ENCODE measurements around the gene MBNL2. TPM values are rescaled to one million over a fixed set of nuclear protein-coding genes. Genes with fewer than 3 reads are reported as not detected.
A peak's percentile ranks its signal among the peaks of the same experiment; 100 is the strongest.

The MBNL2 gene
- total RNA-seq, 1 experiment from 2014 or later = 0.85 TPM

DNA sequence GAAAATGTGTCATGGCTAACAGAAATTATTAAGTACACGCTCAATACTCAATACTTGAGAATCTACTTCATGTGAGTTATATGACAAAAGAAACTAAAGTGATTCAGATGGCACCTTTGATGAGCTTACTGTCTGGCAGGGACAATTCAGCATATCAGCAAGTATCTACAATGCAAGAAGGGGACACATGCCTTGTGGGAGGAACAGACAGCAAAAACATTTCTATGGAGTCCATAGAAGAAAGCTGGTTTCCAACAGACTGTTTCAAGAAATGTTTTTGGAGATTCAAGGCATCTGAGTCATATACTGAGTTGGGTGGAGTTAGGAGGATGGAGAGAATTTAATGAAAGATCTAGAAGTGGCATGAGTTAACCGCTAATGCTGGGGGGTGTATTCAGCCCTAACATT lies 54.7 kb downstream of the MBNL2 start (continued):
- TF ChIP-seq RELA (CRISPR knock-in tag; IDR thresholded peaks at IDR 0.05; ENCODE audit: borderline replicate concordance) (no peak), TP53 (CRISPR knock-in tag; IDR thresholded peaks at IDR 0.05) (no peak), SP1 (CRISPR knock-in tag; conservative IDR thresholded peaks at IDR 0.05) (no peak), NFATC4 (CRISPR knock-in tag; IDR thresholded peaks at IDR 0.05) (no peak), JUN (CRISPR knock-in tag; IDR thresholded peaks at IDR 0.05) (no peak), CBFB (CRISPR knock-in tag; IDR thresholded peaks at IDR 0.05; ENCODE audit: low read depth) (no peak), RORB (CRISPR knock-in tag; IDR thresholded peaks at IDR 0.05) (no peak)
- TF ChIP-seq, protein P1, sequence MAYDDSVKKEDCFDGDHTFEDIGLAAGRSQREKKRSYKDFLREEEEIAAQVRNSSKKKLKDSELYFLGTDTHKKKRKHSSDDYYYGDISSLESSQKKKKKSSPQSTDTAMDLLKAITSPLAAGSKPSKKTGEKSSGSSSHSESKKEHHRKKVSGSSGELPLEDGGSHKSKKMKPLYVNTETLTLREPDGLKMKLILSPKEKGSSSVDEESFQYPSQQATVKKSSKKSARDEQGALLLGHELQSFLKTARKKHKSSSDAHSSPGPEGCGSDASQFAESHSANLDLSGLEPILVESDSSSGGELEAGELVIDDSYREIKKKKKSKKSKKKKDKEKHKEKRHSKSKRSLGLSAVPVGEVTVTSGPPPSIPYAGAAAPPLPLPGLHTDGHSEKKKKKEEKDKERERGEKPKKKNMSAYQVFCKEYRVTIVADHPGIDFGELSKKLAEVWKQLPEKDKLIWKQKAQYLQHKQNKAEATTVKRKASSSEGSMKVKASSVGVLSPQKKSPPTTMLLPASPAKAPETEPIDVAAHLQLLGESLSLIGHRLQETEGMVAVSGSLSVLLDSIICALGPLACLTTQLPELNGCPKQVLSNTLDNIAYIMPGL (CRISPR knock-in tag; IDR thresholded peaks at IDR 0.05) = no peak

DNA sequence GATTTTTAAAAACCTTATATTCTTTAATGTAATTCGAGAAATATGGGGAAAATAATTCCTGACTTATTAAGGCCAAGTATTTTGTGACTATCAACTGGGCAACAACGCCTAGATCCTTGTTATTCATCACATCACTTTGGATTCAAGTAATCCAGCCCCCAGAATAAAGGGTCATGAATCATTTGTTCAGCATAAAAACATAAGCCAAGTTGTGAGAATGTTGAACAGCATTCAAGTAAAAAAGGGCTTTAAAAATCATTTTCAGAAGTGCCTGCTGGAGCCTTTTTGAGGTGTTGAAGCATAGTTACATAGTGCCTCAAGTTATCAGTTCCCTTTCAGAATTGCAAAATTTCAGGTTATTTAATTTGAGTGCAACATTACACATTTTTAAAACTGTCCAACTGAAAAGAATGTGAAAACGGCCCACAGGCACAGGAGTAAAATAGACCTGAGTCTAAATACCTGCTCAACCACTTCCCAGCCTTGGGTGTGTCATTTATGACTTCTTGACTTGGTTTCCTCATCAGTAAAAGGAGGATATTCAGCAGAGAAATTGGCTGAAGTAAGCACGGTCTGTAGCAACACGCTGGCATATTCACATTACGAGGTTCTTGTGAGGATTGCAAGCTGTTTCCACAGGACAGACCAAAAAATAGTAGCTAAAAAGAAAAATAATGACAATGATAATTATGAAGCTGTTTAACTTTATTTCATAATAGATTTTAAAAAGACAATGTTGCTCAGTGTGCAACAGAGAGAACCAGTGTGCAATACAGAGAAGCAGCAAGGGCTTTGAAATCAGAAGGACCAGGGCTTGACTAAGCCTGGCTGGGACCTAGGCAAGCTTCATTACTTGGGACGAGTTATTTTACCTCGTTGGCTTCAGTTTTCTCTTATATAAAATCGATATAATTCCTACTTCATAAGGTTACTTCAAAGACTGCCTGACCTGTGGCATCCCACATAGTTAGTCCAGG lies 56.6 kb downstream of the MBNL2 start:
- TF ChIP-seq TEAD4 (CRISPR knock-in tag; IDR thresholded peaks at IDR 0.05) = no peak
- no peak for TF ChIP-seq ETV6 (CRISPR knock-in tag; IDR thresholded peaks at IDR 0.05)
- no peak for TF ChIP-seq JUN (CRISPR knock-in tag; IDR thresholded peaks at IDR 0.05)
- TF ChIP-seq ZNF121 (CRISPR knock-in tag; IDR thresholded peaks at IDR 0.05) = no peak
- TF ChIP-seq, protein P2, sequence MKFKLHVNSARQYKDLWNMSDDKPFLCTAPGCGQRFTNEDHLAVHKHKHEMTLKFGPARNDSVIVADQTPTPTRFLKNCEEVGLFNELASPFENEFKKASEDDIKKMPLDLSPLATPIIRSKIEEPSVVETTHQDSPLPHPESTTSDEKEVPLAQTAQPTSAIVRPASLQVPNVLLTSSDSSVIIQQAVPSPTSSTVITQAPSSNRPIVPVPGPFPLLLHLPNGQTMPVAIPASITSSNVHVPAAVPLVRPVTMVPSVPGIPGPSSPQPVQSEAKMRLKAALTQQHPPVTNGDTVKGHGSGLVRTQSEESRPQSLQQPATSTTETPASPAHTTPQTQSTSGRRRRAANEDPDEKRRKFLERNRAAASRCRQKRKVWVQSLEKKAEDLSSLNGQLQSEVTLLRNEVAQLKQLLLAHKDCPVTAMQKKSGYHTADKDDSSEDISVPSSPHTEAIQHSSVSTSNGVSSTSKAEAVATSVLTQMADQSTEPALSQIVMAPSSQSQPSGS (CRISPR knock-in tag; IDR thresholded peaks at IDR 0.05; ENCODE audit: borderline replicate concordance, low read depth) = no peak
- TF ChIP-seq OVOL2 (CRISPR knock-in tag; IDR thresholded peaks at IDR 0.05; ENCODE audit: borderline replicate concordance) = no peak
- no peak for TF ChIP-seq KAT7 (CRISPR knock-in tag; IDR thresholded peaks at IDR 0.05; ENCODE audit: borderline replicate concordance)
- TF ChIP-seq MXD4 (CRISPR knock-in tag; IDR thresholded peaks at IDR 0.05; ENCODE audit: borderline replicate concordance) = no peak
- TF ChIP-seq GRHL2 (CRISPR knock-in tag; IDR thresholded peaks at IDR 0.05; ENCODE audit: insufficient replicate concordance, severe bottlenecking) = no peak
- TF ChIP-seq RELA (CRISPR knock-in tag; IDR thresholded peaks at IDR 0.05; ENCODE audit: borderline replicate concordance) = no peak
- no peak for TF ChIP-seq PRRX2 (CRISPR knock-in tag; IDR thresholded peaks at IDR 0.05)
- ATAC-seq (no peak), DNase-seq (ENCODE audit: low spot score) (no peak)
- Mint-ChIP-seq H3K27ac (no peak overlapping the region), H3K4me3 (no peak overlapping the region), H3K4me1 (peaks cover 5% of the 10 kb centered on the region; the same call in 1 of the 2 replicates), H3K27me3 (ENCODE audit: low read depth) (no peaks in the 10 kb centered on the region), H3K9me3 (no peaks in the 10 kb centered on the region), H3K36me3 (no peaks in the 10 kb centered on the region)
- CTCF ChIA-PET = no interaction called here
- POLR2A ChIA-PET = no interaction called here

DNA sequence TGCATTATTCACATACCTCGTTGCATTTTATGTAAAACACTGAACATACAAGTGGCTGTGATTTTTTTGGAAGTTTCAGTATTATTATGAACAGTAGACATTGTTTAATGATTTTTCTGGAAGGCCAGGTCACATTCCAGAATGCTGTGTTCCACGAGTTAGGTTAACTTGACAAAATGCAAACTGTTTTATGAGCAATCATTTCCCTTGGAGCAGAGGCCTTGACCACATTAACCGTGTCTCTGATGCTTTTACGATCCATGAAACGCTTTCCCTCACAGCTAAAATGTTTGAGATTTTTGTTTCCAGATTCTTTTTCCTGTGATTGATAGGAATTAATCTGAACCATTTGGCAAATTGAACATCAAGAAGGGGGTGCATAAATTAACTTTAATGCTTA lies 57.8 kb downstream of the MBNL2 start:
- Mint-ChIP-seq H3K27me3 (ENCODE audit: low read depth) (no peaks in the 10 kb centered on the region), H3K27ac (no peak overlapping the region), H3K4me3 (no peak overlapping the region), H3K9me3 (no peaks in the 10 kb centered on the region), H3K4me1 (peaks cover 5% of the 10 kb centered on the region; the same call in 1 of the 2 replicates), H3K36me3 (no peaks in the 10 kb centered on the region)
- DNase-seq (ENCODE audit: low spot score) (no peak), ATAC-seq (no peak)
- CTCF ChIA-PET = no interaction called here
- TF ChIP-seq MYBL2 (CRISPR knock-in tag; IDR thresholded peaks at IDR 0.05) = no peak
- POLR2A ChIA-PET = no interaction called here

DNA sequence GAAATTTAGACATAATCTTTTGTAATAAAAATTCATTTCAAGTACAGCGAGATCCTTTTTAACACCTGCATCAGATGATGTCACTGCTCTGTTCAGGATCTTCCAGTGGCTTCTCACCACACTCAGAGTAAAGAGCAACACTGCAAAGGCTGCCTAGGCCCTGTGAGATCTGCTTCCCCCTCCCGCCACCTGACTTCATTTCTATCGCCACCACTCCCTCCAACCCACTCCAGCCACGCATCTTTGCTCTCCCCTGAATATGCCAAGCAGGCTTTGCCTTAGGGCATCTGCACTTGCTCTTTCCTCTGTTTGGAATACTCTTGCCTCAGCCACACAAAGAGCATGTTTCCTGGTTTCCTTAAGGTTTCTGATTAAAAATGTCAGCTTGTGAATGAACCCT lies 58.3 kb downstream of the MBNL2 start:
- no peak overlapping the region for H3K27ac Mint-ChIP-seq
- no peak overlapping the region for H3K4me3 Mint-ChIP-seq
- ChIA-PET CTCF (no interaction called here), POLR2A (no interaction called here)
- no peaks in the 10 kb centered on the region for H3K27me3 Mint-ChIP-seq (ENCODE audit: low read depth)
- H3K4me1 Mint-ChIP-seq = peaks cover 5% of the 10 kb centered on the region; the same call in 1 of the 2 replicates
- ATAC-seq (peak; percentile 62), DNase-seq (ENCODE audit: low spot score) (no peak)
- H3K9me3 Mint-ChIP-seq = no peaks in the 10 kb centered on the region
- H3K36me3 Mint-ChIP-seq = no peaks in the 10 kb centered on the region
- TF ChIP-seq SMAD3 (CRISPR knock-in tag; IDR thresholded peaks at IDR 0.05; ENCODE audit: borderline replicate concordance) (no peak), KAT7 (CRISPR knock-in tag; IDR thresholded peaks at IDR 0.05; ENCODE audit: borderline replicate concordance) (no peak), NR1H2 (CRISPR knock-in tag; IDR thresholded peaks at IDR 0.05) (no peak), SMAD4 (CRISPR knock-in tag; IDR thresholded peaks at IDR 0.05) (no peak)
- TF ChIP-seq, protein P1 (CRISPR knock-in tag; IDR thresholded peaks at IDR 0.05) = no peak
- TF ChIP-seq, protein P3, sequence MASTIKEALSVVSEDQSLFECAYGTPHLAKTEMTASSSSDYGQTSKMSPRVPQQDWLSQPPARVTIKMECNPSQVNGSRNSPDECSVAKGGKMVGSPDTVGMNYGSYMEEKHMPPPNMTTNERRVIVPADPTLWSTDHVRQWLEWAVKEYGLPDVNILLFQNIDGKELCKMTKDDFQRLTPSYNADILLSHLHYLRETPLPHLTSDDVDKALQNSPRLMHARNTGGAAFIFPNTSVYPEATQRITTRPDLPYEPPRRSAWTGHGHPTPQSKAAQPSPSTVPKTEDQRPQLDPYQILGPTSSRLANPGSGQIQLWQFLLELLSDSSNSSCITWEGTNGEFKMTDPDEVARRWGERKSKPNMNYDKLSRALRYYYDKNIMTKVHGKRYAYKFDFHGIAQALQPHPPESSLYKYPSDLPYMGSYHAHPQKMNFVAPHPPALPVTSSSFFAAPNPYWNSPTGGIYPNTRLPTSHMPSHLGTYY (CRISPR knock-in tag; IDR thresholded peaks at IDR 0.05) = no peak
- TF ChIP-seq, protein P4, sequence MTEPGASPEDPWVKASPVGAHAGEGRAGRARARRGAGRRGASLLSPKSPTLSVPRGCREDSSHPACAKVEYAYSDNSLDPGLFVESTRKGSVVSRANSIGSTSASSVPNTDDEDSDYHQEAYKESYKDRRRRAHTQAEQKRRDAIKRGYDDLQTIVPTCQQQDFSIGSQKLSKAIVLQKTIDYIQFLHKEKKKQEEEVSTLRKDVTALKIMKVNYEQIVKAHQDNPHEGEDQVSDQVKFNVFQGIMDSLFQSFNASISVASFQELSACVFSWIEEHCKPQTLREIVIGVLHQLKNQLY (CRISPR knock-in tag; IDR thresholded peaks at IDR 0.05) = no peak
